ENCODE measurements around the gene COMMD10.

The COMMD10 gene

DNA sequence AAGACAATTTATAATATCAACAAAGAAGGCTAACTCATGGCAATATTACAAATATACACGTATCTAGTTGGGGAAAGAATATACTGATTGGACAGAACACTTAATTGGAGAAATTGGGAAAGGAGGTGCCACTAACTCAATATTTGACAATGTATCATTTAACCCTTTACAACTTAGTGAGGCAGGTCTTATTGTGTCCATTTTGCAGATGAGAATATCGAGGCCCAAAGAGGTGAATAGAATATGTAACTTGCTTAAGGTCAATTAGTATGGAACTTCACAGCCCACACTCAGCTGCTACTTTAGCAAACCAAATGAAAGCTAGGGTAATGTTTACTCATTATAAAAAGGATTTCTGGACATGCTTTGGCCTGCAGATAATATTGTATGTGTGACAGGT, 46.2 kb downstream of the COMMD10 start:
- no peak overlapping the region for H3K4me3 ChIP-seq (replicated peaks in 1 of 2; ENCODE audit: low read depth in 2 of 2, low read length in 2 of 2)
- TF ChIP-seq, protein P1, sequence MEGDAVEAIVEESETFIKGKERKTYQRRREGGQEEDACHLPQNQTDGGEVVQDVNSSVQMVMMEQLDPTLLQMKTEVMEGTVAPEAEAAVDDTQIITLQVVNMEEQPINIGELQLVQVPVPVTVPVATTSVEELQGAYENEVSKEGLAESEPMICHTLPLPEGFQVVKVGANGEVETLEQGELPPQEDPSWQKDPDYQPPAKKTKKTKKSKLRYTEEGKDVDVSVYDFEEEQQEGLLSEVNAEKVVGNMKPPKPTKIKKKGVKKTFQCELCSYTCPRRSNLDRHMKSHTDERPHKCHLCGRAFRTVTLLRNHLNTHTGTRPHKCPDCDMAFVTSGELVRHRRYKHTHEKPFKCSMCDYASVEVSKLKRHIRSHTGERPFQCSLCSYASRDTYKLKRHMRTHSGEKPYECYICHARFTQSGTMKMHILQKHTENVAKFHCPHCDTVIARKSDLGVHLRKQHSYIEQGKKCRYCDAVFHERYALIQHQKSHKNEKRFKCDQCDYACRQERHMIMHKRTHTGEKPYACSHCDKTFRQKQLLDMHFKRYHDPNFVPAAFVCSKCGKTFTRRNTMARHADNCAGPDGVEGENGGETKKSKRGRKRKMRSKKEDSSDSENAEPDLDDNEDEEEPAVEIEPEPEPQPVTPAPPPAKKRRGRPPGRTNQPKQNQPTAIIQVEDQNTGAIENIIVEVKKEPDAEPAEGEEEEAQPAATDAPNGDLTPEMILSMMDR (IDR thresholded peaks at IDR 0.05; ENCODE audit: low read depth, low read length): no peak
- DNase-seq (ENCODE audit: low read depth in 2 of 2): no peak

DNA sequence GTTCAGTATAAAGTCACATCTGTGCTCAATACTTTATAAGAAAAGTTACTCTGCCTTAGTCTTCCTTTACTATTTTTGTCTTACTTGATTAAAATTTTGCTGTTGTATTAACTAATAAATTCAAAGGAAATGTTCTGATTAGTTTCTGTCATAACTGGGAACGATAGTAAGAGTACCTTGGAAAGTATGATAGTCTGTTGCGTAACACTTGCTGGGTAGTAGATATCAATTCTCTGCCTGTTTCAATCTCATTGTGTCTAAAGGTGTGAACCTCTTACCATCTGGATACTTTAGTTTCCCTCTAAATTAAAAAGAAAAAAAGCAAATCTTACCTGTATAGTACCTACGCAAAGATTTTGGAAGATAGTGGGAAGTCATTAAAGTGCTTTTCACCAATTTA, 48.5 kb downstream of the COMMD10 start:
- DNase-seq (ENCODE audit: low read depth in 2 of 2): no peak
- TF ChIP-seq, protein P1 (IDR thresholded peaks at IDR 0.05; ENCODE audit: low read depth, low read length): no peak
- H3K4me3 ChIP-seq (replicated peaks in 1 of 2; ENCODE audit: low read depth in 2 of 2, low read length in 2 of 2): no peak overlapping the region

DNA sequence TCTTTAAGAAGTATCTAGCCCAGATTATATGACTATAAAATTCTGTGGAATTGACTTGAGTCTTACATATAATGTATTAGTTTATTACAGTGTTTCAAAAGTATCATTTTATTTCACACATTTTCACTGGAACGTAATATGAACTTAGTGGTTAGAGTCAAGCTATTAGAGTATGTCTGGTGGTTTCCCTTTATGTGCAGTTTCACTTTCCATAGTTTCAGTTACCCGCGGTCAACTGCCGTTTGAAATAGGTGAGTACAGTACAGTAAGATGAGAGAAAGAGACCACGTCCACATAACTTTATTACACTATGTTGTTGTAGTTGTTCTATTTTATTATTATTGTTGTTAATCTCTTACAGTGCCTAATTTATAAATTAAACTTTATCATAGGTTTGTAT, 50.5 kb downstream of the COMMD10 start:
- DNase-seq (ENCODE audit: low read depth in 2 of 2): no peak
- TF ChIP-seq, protein P1 (IDR thresholded peaks at IDR 0.05; ENCODE audit: low read depth, low read length): no peak
- H3K4me3 ChIP-seq (replicated peaks in 1 of 2; ENCODE audit: low read depth in 2 of 2, low read length in 2 of 2): no peak overlapping the region

DNA sequence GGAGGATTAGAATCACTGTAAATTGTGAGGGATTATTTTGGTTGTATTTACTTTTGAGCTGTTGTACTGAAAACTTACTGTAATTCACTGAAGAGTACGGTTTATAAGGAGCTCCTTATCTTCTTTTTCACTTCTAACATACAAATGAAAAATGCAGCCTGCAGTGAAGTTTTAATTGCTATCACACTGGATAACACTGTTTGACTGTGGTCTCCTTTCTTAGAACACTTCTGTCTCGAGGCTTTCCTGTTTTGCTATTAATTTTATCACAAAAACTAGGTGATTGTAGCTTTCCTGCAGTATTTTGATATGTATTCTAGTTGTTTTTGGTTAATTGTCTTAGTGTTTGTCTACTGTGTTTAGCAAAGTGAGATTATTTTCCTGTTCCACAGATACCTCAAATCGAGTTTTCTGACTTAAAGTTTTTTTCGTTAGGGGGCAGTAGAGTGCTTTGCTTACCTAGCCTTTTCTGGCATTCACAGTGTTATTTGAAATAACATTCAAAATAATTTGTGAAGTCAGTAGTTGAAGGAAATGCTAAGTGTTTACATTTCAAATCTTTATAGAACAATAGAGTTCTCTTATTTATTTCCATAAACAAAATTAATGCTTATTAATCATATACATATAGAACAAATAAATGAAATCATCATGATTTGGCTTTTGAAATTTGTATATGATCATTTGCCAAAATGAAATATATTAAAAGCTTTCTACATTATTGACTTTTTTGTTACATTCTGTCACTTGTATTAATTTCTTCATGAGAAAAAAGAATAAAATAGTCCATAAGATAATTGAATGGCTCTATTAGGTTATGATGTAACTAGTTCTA, 52.9 kb downstream of the COMMD10 start:
- H3K4me3 ChIP-seq (replicated peaks in 1 of 2; ENCODE audit: low read depth in 2 of 2, low read length in 2 of 2): no peak overlapping the region
- peak; percentile 75 to 76 for DNase-seq (ENCODE audit: low read depth in 2 of 2)
- TF ChIP-seq, protein P1 (IDR thresholded peaks at IDR 0.05; ENCODE audit: low read depth, low read length): peak; percentile 60

DNA sequence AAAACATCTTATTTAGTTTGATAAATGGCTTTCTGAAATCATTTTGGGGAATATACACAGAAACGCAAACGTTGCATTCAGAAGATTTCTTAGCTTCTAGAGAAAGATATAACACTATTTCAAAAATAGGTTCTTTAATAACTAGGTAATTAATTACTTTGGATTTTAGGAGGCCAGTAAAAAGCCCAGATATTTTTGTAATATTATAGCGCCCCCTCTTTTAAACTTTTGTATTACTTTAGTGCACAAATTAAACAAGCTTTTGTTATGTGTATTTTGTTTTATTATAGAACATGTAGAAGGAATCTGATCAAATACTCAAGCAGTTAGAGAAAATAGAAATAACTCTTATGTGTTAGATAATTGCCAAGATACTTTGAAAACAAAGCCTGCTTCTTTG, 57.7 kb downstream of the COMMD10 start:
- TF ChIP-seq, protein P1 (IDR thresholded peaks at IDR 0.05; ENCODE audit: low read depth, low read length): peak; percentile 10
- no peak for DNase-seq (ENCODE audit: low read depth in 2 of 2)
- no peak overlapping the region for H3K4me3 ChIP-seq (replicated peaks in 1 of 2; ENCODE audit: low read depth in 2 of 2, low read length in 2 of 2)

DNA sequence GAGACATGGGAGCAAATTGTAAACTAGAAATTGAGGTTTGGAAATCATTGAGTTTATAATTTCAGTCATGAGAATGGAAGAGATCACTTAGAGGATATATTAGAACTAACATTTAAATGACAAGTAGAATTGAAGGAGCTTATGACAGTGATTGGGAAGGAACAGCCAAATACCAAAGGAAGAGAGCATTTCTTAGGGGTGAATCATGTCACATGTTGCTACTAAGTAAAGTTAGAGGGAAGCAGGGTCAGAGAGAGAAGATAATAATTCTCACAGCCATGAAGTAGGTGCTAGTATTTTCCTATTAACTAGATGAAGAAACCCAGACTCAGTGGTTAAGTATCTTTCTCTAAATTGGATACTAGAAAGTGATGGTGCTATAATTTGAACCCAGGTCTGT, 59.3 kb downstream of the COMMD10 start:
- TF ChIP-seq, protein P1 (IDR thresholded peaks at IDR 0.05; ENCODE audit: low read depth, low read length): no peak
- H3K4me3 ChIP-seq (replicated peaks in 1 of 2; ENCODE audit: low read depth in 2 of 2, low read length in 2 of 2): no peak overlapping the region
- DNase-seq (ENCODE audit: low read depth in 2 of 2): peak; percentile 21 to 49

All from cardiac fibroblast (primary cell).